ENCODE results near the gene AP1S1. TPM values are rescaled to one million over a fixed set of nuclear protein-coding genes. Genes with fewer than 3 reads are reported as not detected.

Gene AP1S1
- total and polyA plus RNA-seq, 7 experiments from 2014 or later, result 3.3 to 39.4 (median 7.0) TPM

DNA sequence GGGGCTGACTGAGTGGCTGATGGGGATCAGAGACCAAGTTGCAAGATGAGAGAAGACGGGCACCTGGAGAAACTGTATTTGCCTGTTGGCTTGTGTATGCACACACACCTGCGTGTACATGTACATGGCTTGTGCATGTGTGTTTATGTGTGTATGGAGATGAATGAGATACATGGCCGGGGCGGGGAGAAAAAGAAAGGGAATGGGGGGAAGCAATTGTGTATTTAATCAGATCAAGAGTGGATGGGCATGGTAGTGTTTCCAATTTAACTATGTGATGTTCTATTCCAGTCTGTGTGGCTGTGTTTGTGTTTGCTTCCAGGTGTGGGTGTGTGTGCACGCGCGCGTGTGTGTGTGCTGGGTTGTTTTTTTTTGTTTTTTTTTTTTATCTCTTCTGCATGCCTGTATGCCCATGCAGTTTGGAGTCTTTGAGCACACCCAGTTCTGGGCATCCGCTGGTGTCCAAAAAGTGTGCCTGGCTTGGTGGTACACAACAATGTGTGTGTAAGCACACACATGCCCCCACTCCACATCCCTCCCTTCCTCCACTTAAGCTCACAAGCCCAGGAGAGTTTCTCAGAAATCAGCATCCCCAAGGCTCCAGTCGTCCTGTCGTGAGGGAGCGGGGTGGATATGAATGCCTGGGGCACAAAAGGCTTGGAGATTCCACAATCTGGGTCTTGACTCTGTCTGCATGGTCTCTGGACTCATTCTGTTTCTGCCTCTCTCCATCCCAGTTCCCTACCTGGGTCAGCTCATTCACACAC is 13.6 kb downstream of the AP1S1 start:
- H3K4me1 ChIP-seq (ENCODE audit: control insufficient read depth in 2 of 2, insufficient read depth in 2 of 2, low read length in 2 of 2), result peaks cover 45 to 65% of the 10 kb centered on the region in 2 donors
- Mint-ChIP-seq H3K9me3 (peaks cover 0 to 11% (median 0%) of the 10 kb centered on the region in 11 donors), H3K4me1 (peaks cover 57 to 72% (median 64%) of the 10 kb centered on the region in 7 donors), H3K36me3 (peaks cover 0 to 4% (median 0%) of the 10 kb centered on the region in 5 donors), H3K4me3 (peak overlapping the region in 3 of 10 donors; percentile 2 to 51 (median 39)), H3K27me3 (peaks cover 64 to 81% (median 71%) of the 10 kb centered on the region in 5 donors), H3K27ac (peak overlapping the region in 1 of 9 donors; percentile 1)
- peaks cover 16 to 57% of the 10 kb centered on the region in 2 donors for H3K27me3 ChIP-seq (ENCODE audit: control insufficient read depth in 2 of 2, insufficient read depth in 2 of 2, low read length in 2 of 2)
- intact Hi-C loops (cut with micrococcal nuclease), result loop anchor here in 1 of 2 donors (5.0 kb wide), 1 partner anchor 281 kb away; the partner anchor contains the start of gene UFSP1
- no peaks in the 10 kb centered on the region for H3K36me3 ChIP-seq (ENCODE audit: control insufficient read depth in 2 of 3, insufficient read depth in 3 of 3, low read length in 3 of 3)
- ChIA-PET POLR2A (no interaction called here), CTCF (interaction anchor here (1.0 to 1.4 kb wide), 2 partner anchors 24 kb away, joined by 3 to 7 read pairs; no protein-coding TSS in a partner anchor)
- ATAC-seq (no peak), DNase-seq (no peak)
- no peak overlapping the region for H3K4me3 ChIP-seq (ENCODE audit: low read length)
- no peaks in the 10 kb centered on the region for H3K9me3 ChIP-seq (ENCODE audit: control insufficient read depth in 2 of 3, low read length in 3 of 3)
- no peak overlapping the region for H3K27ac ChIP-seq (ENCODE audit: low read depth, low read length)

DNA sequence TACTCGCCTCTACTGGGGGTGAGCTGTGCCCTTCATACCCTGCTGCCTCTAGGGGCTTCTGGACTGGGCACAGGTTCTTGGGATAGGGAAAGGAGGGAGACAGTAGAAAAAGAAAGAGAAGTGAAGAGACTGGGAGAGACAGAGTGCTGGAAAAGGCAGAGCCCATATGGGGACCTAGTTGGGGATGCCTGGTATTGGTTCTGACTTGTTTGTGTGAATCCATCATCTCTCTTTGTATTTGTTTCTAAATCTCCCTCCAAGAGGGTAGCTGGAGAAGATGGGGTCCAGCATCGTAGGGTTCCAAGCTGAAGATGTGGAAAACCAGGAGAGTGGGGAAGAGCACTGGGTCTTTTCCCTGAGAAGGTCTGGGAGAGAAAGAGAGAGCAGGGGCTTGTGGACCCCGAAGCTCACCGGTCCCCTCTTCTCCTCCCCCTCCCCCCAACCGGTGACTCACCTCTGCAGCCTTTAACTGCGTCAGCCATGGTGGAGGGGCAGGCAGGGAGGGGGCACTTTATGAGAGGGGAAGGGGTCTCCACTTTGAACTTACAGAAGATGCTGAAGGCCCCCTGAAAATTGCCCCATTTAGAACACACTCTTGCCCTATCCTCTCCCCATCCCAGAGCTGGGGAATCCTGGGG is 14.3 kb downstream of the AP1S1 start:
- intact Hi-C loops (cut with micrococcal nuclease), result loop anchor here (1.0 to 5.0 kb wide), 3 partner anchors 24 to 281 kb away; partner anchors contain the start of gene UFSP1 (in 1 of the 2)
- no peaks in the 10 kb centered on the region for H3K9me3 ChIP-seq (ENCODE audit: control insufficient read depth in 2 of 3, low read length in 3 of 3)

DNA sequence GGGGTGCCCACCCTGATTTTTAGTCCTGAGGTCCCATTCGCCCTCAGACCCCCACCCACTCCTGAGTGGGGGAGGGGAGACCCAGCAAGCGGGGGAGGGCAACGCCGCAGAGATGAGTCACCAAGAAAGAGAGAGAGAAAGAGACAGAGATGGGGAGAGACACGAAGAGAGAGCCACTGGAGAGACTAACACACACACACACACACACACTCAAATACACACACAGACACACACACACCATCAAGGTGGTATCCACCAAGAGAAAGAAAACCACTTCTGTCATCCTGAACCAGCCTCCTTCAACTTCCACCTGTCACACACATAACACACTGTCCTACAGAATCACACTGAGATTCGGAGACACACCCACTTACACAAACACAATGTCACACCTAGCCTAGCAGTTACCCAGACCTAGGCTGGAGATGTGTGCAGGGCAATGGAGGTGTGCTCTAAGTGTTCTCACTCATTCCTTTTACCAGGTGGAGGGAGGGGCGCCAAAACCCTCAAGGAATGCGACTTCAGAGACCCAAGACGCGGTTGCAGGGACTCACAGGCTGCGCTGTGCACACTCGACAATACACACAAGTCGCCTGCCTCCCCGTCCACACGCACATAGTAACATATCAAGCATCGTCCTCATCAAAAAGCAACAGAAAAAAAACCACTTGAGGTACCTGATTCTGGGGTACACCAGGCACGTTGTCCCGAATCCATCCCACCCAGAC is 15.0 kb downstream of the AP1S1 start:
- CTCF ChIA-PET, result interaction anchor here (0.5 to 3.0 kb wide), 6 partner anchors 13 to 26 kb away, joined by 3 to 31 read pairs (median 4); no protein-coding TSS in a partner anchor

More for the DNA sequence above, 14.3 kb downstream of the AP1S1 start:
- no peak for ATAC-seq
- peaks cover 57 to 79% (median 63%) of the 10 kb centered on the region in 7 donors for H3K4me1 Mint-ChIP-seq
- H3K27ac ChIP-seq (ENCODE audit: low read depth, low read length), result no peak overlapping the region
- ChIA-PET CTCF (interaction anchor here (0.5 to 1.4 kb wide), 4 partner anchors 14 to 26 kb away, joined by 3 to 7 read pairs (median 4); no protein-coding TSS in a partner anchor), POLR2A (no interaction called here)
- H3K4me3 Mint-ChIP-seq, result peak overlapping the region in 5 of 10 donors; percentile 2 to 51 (median 33)
- no peak overlapping the region for H3K27ac Mint-ChIP-seq
- peaks cover 52 to 71% of the 10 kb centered on the region in 2 donors for H3K4me1 ChIP-seq (ENCODE audit: control insufficient read depth in 2 of 2, insufficient read depth in 2 of 2, low read length in 2 of 2)
- H3K36me3 Mint-ChIP-seq, result peaks cover 0 to 4% (median 0%) of the 10 kb centered on the region in 5 donors
- H3K27me3 Mint-ChIP-seq, result peaks cover 69 to 85% (median 73%) of the 10 kb centered on the region in 5 donors
- peaks cover 16 to 64% of the 10 kb centered on the region in 2 donors for H3K27me3 ChIP-seq (ENCODE audit: control insufficient read depth in 2 of 2, insufficient read depth in 2 of 2, low read length in 2 of 2)
- DNase-seq, result no peak
- no peak overlapping the region for H3K4me3 ChIP-seq (ENCODE audit: low read length)
- H3K36me3 ChIP-seq (ENCODE audit: control insufficient read depth in 2 of 3, insufficient read depth in 3 of 3, low read length in 3 of 3), result no peaks in the 10 kb centered on the region
- peaks cover 0 to 11% (median 0%) of the 10 kb centered on the region in 11 donors for H3K9me3 Mint-ChIP-seq

DNA sequence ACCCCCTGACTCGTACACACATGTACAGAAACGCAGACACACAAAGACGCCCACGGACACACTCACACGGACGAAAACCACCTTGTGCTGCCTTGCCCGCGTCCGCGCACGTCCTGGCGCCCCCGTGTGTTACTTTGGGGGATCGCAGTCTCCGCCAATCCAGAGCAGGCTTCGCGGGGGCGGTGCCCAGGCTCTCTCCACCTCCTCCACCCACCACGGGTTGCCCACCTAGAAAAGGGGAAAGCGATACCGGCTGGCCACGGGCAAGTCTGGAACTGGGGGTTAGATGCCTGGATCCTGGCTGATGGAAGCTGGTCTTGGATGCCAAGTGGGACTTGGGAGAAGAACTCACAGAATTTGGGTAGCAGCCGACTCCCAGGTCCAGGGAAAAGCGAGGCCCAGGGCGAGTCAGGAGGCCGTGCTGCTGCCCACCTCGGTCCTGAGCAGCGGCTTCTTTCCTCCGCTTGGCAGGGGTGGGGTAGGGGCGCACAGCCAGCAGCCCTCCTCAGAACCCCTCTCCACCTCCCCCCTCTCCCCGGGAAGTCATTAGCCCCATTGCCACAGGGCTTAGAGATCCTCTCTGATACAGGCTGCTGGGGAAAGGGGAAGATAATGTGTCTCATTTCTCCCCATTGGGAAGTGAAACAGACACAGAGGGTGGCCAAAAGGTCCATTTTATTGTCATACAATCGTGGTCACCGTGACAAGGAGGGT is 15.7 kb downstream of the AP1S1 start:
- peaks cover 0 to 2% (median 0%) of the 10 kb centered on the region in 3 experiments for H3K9me3 ChIP-seq (ENCODE audit: control insufficient read depth in 2 of 3, low read length in 3 of 3)

More for the DNA sequence above, 15.0 kb downstream of the AP1S1 start:
- DNase-seq (no peak), ATAC-seq (no peak)
- peaks cover 0 to 11% (median 3%) of the 10 kb centered on the region in 11 donors for H3K9me3 Mint-ChIP-seq
- H3K27me3 ChIP-seq (ENCODE audit: control insufficient read depth in 2 of 2, insufficient read depth in 2 of 2, low read length in 2 of 2), result peaks cover 18 to 68% of the 10 kb centered on the region in 2 donors
- peaks cover 0 to 2% (median 0%) of the 10 kb centered on the region in 3 experiments for H3K9me3 ChIP-seq (ENCODE audit: control insufficient read depth in 2 of 3, low read length in 3 of 3)
- peaks cover 62 to 87% (median 67%) of the 10 kb centered on the region in 7 donors for H3K4me1 Mint-ChIP-seq
- peak overlapping the region; percentile 26 to 77 (median 66) for H3K4me3 Mint-ChIP-seq
- H3K27me3 Mint-ChIP-seq, result peaks cover 77 to 91% (median 78%) of the 10 kb centered on the region in 5 donors
- H3K36me3 ChIP-seq (ENCODE audit: control insufficient read depth in 2 of 3, insufficient read depth in 3 of 3, low read length in 3 of 3), result no peaks in the 10 kb centered on the region
- intact Hi-C loops (cut with micrococcal nuclease), result loop anchor here (1.0 to 5.0 kb wide), 3 partner anchors 23 to 282 kb away; partner anchors contain the start of gene UFSP1 (in 1 of the 2)
- H3K36me3 Mint-ChIP-seq, result peaks cover 0 to 9% (median 0%) of the 10 kb centered on the region in 5 donors
- POLR2A ChIA-PET, result no interaction called here
- peak overlapping the region in 6 of 9 donors; percentile 8 to 78 (median 36) for H3K27ac Mint-ChIP-seq
- no peak overlapping the region for H3K27ac ChIP-seq (ENCODE audit: low read depth, low read length)
- peaks cover 55 to 74% of the 10 kb centered on the region in 2 donors for H3K4me1 ChIP-seq (ENCODE audit: control insufficient read depth in 2 of 2, insufficient read depth in 2 of 2, low read length in 2 of 2)
- H3K4me3 ChIP-seq (ENCODE audit: low read length), result no peak overlapping the region

DNA sequence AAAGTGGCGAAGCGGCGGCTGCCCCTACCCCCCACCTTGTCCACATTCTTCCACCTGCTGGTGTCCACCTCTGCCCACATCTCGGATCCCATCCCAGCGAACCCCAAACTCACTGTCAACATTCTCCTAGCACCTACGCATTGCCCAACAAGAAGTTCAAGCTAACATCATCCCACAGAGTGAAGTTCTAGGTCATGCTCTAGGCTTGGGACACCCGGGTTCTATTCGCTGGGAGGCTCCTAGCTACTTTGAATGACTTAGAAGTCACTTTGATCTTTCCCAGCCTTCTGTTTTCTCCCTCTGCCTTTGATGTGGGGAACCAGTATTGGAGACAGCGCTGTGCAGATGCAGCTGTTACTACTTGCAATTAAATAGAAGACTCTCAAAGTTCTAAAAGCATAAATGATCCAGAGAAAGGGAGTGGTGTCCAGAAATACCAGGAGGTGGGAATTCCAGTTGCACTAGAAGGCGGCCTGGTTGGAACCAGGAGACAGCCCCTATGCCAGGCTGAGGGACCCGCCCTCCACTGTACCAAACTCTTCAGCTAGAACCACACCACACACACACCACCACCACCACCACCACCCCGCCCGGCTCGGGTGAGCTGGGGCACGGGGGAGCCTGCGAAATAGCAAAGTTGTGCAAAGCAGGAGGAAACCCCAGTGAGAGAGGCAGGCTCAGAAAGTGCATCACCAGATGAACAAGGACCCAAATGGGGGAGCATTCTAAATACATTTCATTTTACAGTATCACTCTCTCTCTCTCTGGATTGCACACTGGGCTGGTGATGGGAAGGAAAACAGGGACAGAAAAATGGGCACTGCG is 16.6 kb downstream of the AP1S1 start:
- Mint-ChIP-seq H3K27ac (peak overlapping the region in 4 of 9 donors; percentile 14 to 69 (median 45)), H3K4me1 (peaks cover 56 to 79% (median 63%) of the 10 kb centered on the region in 7 donors)

More for the DNA sequence above, 15.7 kb downstream of the AP1S1 start:
- Histone ChIP-seq H3K4me1 (ENCODE audit: control insufficient read depth in 2 of 2, insufficient read depth in 2 of 2, low read length in 2 of 2) (peaks cover 51 to 70% of the 10 kb centered on the region in 2 donors), H3K36me3 (ENCODE audit: control insufficient read depth in 2 of 3, insufficient read depth in 3 of 3, low read length in 3 of 3) (no peaks in the 10 kb centered on the region), H3K27ac (ENCODE audit: low read depth, low read length) (no peak overlapping the region), H3K4me3 (ENCODE audit: low read length) (no peak overlapping the region), H3K27me3 (ENCODE audit: control insufficient read depth in 2 of 2, insufficient read depth in 2 of 2, low read length in 2 of 2) (peaks cover 18 to 69% of the 10 kb centered on the region in 2 donors)
- DNase-seq (peak; percentile 56 to 86 (median 71)), ATAC-seq (peak; percentile 69)
- Mint-ChIP-seq H3K27me3 (peaks cover 81 to 91% (median 84%) of the 10 kb centered on the region in 5 donors), H3K4me1 (peaks cover 63 to 85% (median 67%) of the 10 kb centered on the region in 7 donors), H3K36me3 (peaks cover 0 to 9% (median 0%) of the 10 kb centered on the region in 5 donors), H3K27ac (peak overlapping the region in 6 of 9 donors; percentile 8 to 78 (median 36)), H3K9me3 (peaks cover 0 to 11% (median 3%) of the 10 kb centered on the region in 11 donors), H3K4me3 (peak overlapping the region; percentile 26 to 84 (median 70))
- CTCF ChIA-PET, result interaction anchor here (1.4 to 3.0 kb wide), 3 partner anchors 12 to 26 kb away, joined by 3 to 31 read pairs (median 4); no protein-coding TSS in a partner anchor
- POLR2A ChIA-PET, result interaction anchor here (0.8 kb wide), 1 partner anchor 82 kb away, joined by 3 read pairs; no protein-coding TSS in a partner anchor
- intact Hi-C loops (cut with micrococcal nuclease), result loop anchor here (1.0 to 5.0 kb wide), 4 partner anchors 16 to 283 kb away; partner anchors contain the start of genes AP1S1 (in 1 of the 2) and UFSP1 (in 1 of the 2)

More for the DNA sequence above, 16.6 kb downstream of the AP1S1 start:
- DNase-seq (peak in 5 of 9 donors; percentile 27 to 70 (median 57)), ATAC-seq (peak; percentile 59)
- H3K27ac ChIP-seq (ENCODE audit: low read depth, low read length), result no peak overlapping the region
- H3K4me3 ChIP-seq (ENCODE audit: low read length), result no peak overlapping the region
- H3K4me1 ChIP-seq (ENCODE audit: control insufficient read depth in 2 of 2, insufficient read depth in 2 of 2, low read length in 2 of 2), result peaks cover 44 to 64% of the 10 kb centered on the region in 2 donors
- peak overlapping the region; percentile 27 to 84 (median 64) for H3K4me3 Mint-ChIP-seq
- CTCF ChIA-PET, result interaction anchor here (1.4 to 3.0 kb wide), 3 partner anchors 13 to 27 kb away, joined by 3 to 31 read pairs (median 4); no protein-coding TSS in a partner anchor
- H3K9me3 Mint-ChIP-seq, result peaks cover 0 to 5% (median 0%) of the 10 kb centered on the region in 11 donors
- POLR2A ChIA-PET, result interaction anchor here (0.8 to 1.0 kb wide), 2 partner anchors 81 to 86 kb away, joined by 3 to 4 read pairs; partner anchors contain the start of gene TRIM56
- H3K9me3 ChIP-seq (ENCODE audit: control insufficient read depth in 2 of 3, low read length in 3 of 3), result peaks cover 0 to 2% (median 0%) of the 10 kb centered on the region in 3 experiments
- H3K36me3 ChIP-seq (ENCODE audit: control insufficient read depth in 2 of 3, insufficient read depth in 3 of 3, low read length in 3 of 3), result no peaks in the 10 kb centered on the region
- peaks cover 82 to 91% (median 85%) of the 10 kb centered on the region in 5 donors for H3K27me3 Mint-ChIP-seq
- intact Hi-C loops (cut with micrococcal nuclease), result loop anchor here in 1 of 2 donors (1.0 kb wide), 1 partner anchor 17 kb away; the partner anchor contains the start of gene AP1S1
- peaks cover 0 to 7% (median 0%) of the 10 kb centered on the region in 5 donors for H3K36me3 Mint-ChIP-seq
- H3K27me3 ChIP-seq (ENCODE audit: control insufficient read depth in 2 of 2, insufficient read depth in 2 of 2, low read length in 2 of 2), result peaks cover 16 to 73% of the 10 kb centered on the region in 2 donors
